Measurements from ENCODE around the gene MDFI. TPM values are rescaled to one million over a fixed set of nuclear protein-coding genes. Genes with fewer than 3 reads are reported as not detected.

Gene MDFI
- total and polyA plus RNA-seq, 8 donors = 25.9 to 139 (median 108) TPM

GRCh38 chr6:41670703-41671360 is 32.6 kb downstream of the MDFI start:
- no peak for TF ChIP-seq CTCF (IDR thresholded peaks at IDR 0.05)
- H3K9me3 ChIP-seq = no peaks in the 10 kb centered on the region
- intact Hi-C loops (cut with DNase I) = no loop called here
- H3K36me3 ChIP-seq = no peaks in the 10 kb centered on the region
- no peaks in the 10 kb centered on the region for H3K27me3 ChIP-seq
- H3K4me3 ChIP-seq = no peak overlapping the region
- H3K27ac ChIP-seq = no peak overlapping the region
- no peaks in the 10 kb centered on the region for H3K4me1 ChIP-seq
- no peak for DNase-seq
- no peak for ATAC-seq

- H3K9me3 ChIP-seq = no peaks in the 10 kb centered on the region
- no peak for DNase-seq
- no peaks in the 10 kb centered on the region for H3K27me3 ChIP-seq
- intact Hi-C loops (cut with DNase I) = no loop called here
- ATAC-seq = no peak
- no peak for TF ChIP-seq CTCF (IDR thresholded peaks at IDR 0.05)
- H3K27ac ChIP-seq = no peak overlapping the region
- H3K4me1 ChIP-seq = no peaks in the 10 kb centered on the region
- H3K4me3 ChIP-seq = no peak overlapping the region
- H3K36me3 ChIP-seq = no peaks in the 10 kb centered on the region
Measured at GRCh38 chr6:41671376-41671775, 33.1 kb downstream of the MDFI start.

- Histone ChIP-seq H3K9me3 (no peaks in the 10 kb centered on the region), H3K27ac (no peak overlapping the region), H3K4me1 (no peaks in the 10 kb centered on the region), H3K4me3 (no peak overlapping the region), H3K36me3 (no peaks in the 10 kb centered on the region), H3K27me3 (no peaks in the 10 kb centered on the region)
- intact Hi-C loops (cut with DNase I) = no loop called here
- no peak for DNase-seq
- no peak for TF ChIP-seq CTCF (IDR thresholded peaks at IDR 0.05)
- no peak for ATAC-seq
Measured at GRCh38 chr6:41672016-41672415, 33.7 kb downstream of the MDFI start.

GRCh38 chr6:41672816-41673703 is 34.8 kb downstream of the MDFI start:
- Histone ChIP-seq H3K36me3 (no peaks in the 10 kb centered on the region), H3K4me1 (no peaks in the 10 kb centered on the region), H3K27me3 (no peaks in the 10 kb centered on the region), H3K4me3 (no peak overlapping the region), H3K9me3 (no peaks in the 10 kb centered on the region), H3K27ac (no peak overlapping the region)
- intact Hi-C loops (cut with DNase I) = no loop called here
- ATAC-seq = no peak
- no peak for TF ChIP-seq CTCF (IDR thresholded peaks at IDR 0.05)
- DNase-seq = peak in 1 of 4 donors; percentile 7

- Histone ChIP-seq H3K4me3 (no peak overlapping the region), H3K4me1 (no peaks in the 10 kb centered on the region), H3K36me3 (no peaks in the 10 kb centered on the region), H3K27ac (no peak overlapping the region), H3K9me3 (no peaks in the 10 kb centered on the region), H3K27me3 (no peaks in the 10 kb centered on the region)
- TF ChIP-seq CTCF (IDR thresholded peaks at IDR 0.05) = no peak
- ATAC-seq (no peak), DNase-seq (peak in 1 of 4 donors; percentile 28)
- intact Hi-C loops (cut with DNase I) = no loop called here
Measured at GRCh38 chr6:41673704-41674000, 35.4 kb downstream of the MDFI start.

All from left lung (tissue), 10 donors.